IMR-90 (cell line): ENCODE measurements around the gene CYP2B6. TPM values are rescaled to one million over a fixed set of nuclear protein-coding genes. Genes with fewer than 3 reads are reported as not detected.

Experiments used
- ATAC-seq: fragments of 200-7000 bp; cut with Tn5 transposase; 2 replicates; pipeline ENCODE4 v1.9.1; 2020; ENCODE audit warnings: low read depth, mild to moderate bottlenecking, moderate library complexity
- BruUV-seq: library from RNA; stranded (reverse); fragments of 400-500 nt; replicated peaks from 2 replicates; lab custom pipeline; 2021; lab: Mats Ljungman, UMichigan
- CTCF ChIA-PET: fragments of 300-600 bp; formaldehyde crosslinking; extraction: SDS; loops from one replicate; lab custom pipeline; 2021; ENCODE audit warnings: antibody characterized with exemption; lab: Yijun Ruan, JAX
- POLR2A ChIA-PET: fragments of 300-600 bp; sonication (Branson Sonifier 250); formaldehyde crosslinking; loops from one replicate; lab custom pipeline; 2022; ENCODE audit warnings: antibody characterized with exemption; ENCODE audit not compliant: unreplicated experiment; lab: Charles Lee
- DNase-seq: peaks from one replicate; pipeline ENCODE4 v3.0.0; 2013
- H2AFZ ChIP-seq: replicated peaks from 2 replicates; pipeline ENCODE3; 2013; ENCODE audit warnings: low read length, mild to moderate bottlenecking; ENCODE audit not compliant: poor library complexity
- H2AK5ac ChIP-seq: 2 replicates; pipeline ENCODE4 v1.6.1; 2013; ENCODE audit warnings: low read depth, low read length, inconsistent platforms
- H2AK9ac ChIP-seq: replicated peaks from 2 replicates; pipeline ENCODE3; 2013; ENCODE audit warnings: mild to moderate bottlenecking, low read depth, low read length, moderate library complexity; ENCODE audit not compliant: poor library complexity
- H2BK120ac ChIP-seq: 2 replicates; pipeline ENCODE4 v1.6.1; 2013; ENCODE audit warnings: low read depth, low read length, inconsistent platforms
- H2BK15ac ChIP-seq: 3 replicates; pipeline ENCODE4 v1.6.1; 2013; ENCODE audit warnings: low read depth, low read length, inconsistent platforms
- H2BK20ac ChIP-seq: 2 replicates; pipeline ENCODE4 v1.6.1; 2013; ENCODE audit warnings: low read depth, mild to moderate bottlenecking, inconsistent platforms, low read length, moderate library complexity
- H2BK5ac ChIP-seq: 2 replicates; pipeline ENCODE4 v1.6.1; 2013; ENCODE audit warnings: mild to moderate bottlenecking, low read depth, low read length, inconsistent platforms; ENCODE audit not compliant: poor library complexity, severe bottlenecking
- H3K14ac ChIP-seq: replicated peaks from 2 replicates; pipeline ENCODE4 v1.6.1; 2013; ENCODE audit warnings: low read depth, low read length, inconsistent platforms
- H3K18ac ChIP-seq: 2 replicates; pipeline ENCODE4 v1.6.1; 2013; ENCODE audit warnings: low read depth, low read length, control low read depth
- H3K23ac ChIP-seq: 2 replicates; pipeline ENCODE4 v1.6.1; 2013; ENCODE audit warnings: low read depth, low read length, inconsistent platforms
- H3K27ac ChIP-seq: 2 replicates; pipeline ENCODE4 v1.5.1; 2013; ENCODE audit warnings: mild to moderate bottlenecking, control low read depth, low read length; ENCODE audit not compliant: insufficient read depth
- H3K27me3 ChIP-seq: 2 replicates; pipeline ENCODE4 v1.6.1; 2013; ENCODE audit warnings: low read length; ENCODE audit not compliant: control insufficient read depth, insufficient read depth
- H3K36me3 ChIP-seq: 2 replicates; pipeline ENCODE4 v1.6.1; 2013; ENCODE audit warnings: low read length, mixed read lengths; ENCODE audit not compliant: control insufficient read depth, insufficient read depth
- H3K4ac ChIP-seq: 2 replicates; pipeline ENCODE4 v1.6.1; 2013; ENCODE audit warnings: low read depth, low read length, inconsistent platforms
- H3K4me1 ChIP-seq: 2 replicates; pipeline ENCODE4 v1.6.1; 2013; ENCODE audit warnings: low read length, mixed read lengths; ENCODE audit not compliant: control insufficient read depth, insufficient read depth
- H3K4me2 ChIP-seq: 2 replicates; pipeline ENCODE4 v1.6.1; 2013; ENCODE audit warnings: low read depth, mild to moderate bottlenecking, control low read depth, low read length, moderate library complexity
- H3K4me3 ChIP-seq: 2 replicates; pipeline ENCODE4 v1.5.1; 2013; ENCODE audit warnings: low read depth, mild to moderate bottlenecking, control low read depth, low read length, moderate library complexity; ENCODE audit not compliant: insufficient read depth
- H3K56ac ChIP-seq: 2 replicates; pipeline ENCODE4 v1.6.1; 2013; ENCODE audit warnings: low read length, inconsistent platforms; ENCODE audit not compliant: insufficient read depth; ENCODE audit errors: extremely low read depth
- H3K79me1 ChIP-seq, 2 experiments: 2 replicates each; pipeline ENCODE4 v1.6.1; 2013; ENCODE audit warnings: low read length in 2 of 2, inconsistent platforms in 1 of 2, low read depth in 1 of 2
- H3K9ac ChIP-seq: 2 replicates; pipeline ENCODE4 v1.6.1; 2013; ENCODE audit warnings: low read depth, low read length, control low read depth
- H3K9me1 ChIP-seq: 2 replicates; pipeline ENCODE4 v1.6.1; 2013; ENCODE audit warnings: low read length, inconsistent platforms; ENCODE audit not compliant: insufficient read depth
- H3K9me3 ChIP-seq: 2 replicates; pipeline ENCODE4 v1.6.1; 2013; ENCODE audit warnings: low read length; ENCODE audit not compliant: control insufficient read depth, insufficient read depth
- H4K20me1 ChIP-seq: 2 replicates; pipeline ENCODE4 v1.6.1; 2013; ENCODE audit warnings: low read length, inconsistent platforms; ENCODE audit not compliant: insufficient read depth
- H4K5ac ChIP-seq: 2 replicates; pipeline ENCODE4 v1.6.1; 2013; ENCODE audit warnings: mild to moderate bottlenecking, low read depth, low read length, control low read depth
- H4K8ac ChIP-seq, 2 experiments: 2 replicates each; pipeline ENCODE4 v1.6.1; 2013; ENCODE audit warnings: low read depth in 2 of 2, low read length in 2 of 2, control low read depth in 1 of 2, inconsistent platforms in 1 of 2
- H4K91ac ChIP-seq: 2 replicates; pipeline ENCODE4 v1.6.1; 2013; ENCODE audit warnings: low read depth, low read length, inconsistent platforms; ENCODE audit not compliant: insufficient read depth
- CEBPB ChIP-seq: IDR thresholded peaks from 2 replicates; pipeline ENCODE4 v1.6.1; 2012; ENCODE audit warnings: low read depth, low read length, improper control_type of control experiment
- CHD1 ChIP-seq: IDR thresholded peaks from 2 replicates; pipeline ENCODE4 v1.6.1; 2012; ENCODE audit warnings: low read depth, low read length, improper control_type of control experiment
- MAZ ChIP-seq: IDR thresholded peaks from 2 replicates; pipeline ENCODE4 v1.6.1; 2012; ENCODE audit warnings: low read depth, mild to moderate bottlenecking, low read length, improper control_type of control experiment, moderate library complexity, borderline replicate concordance
- NFE2L2 ChIP-seq: fragments of 150-350 bp; IDR thresholded peaks from 2 replicates; pipeline ENCODE4 v1.6.1; 2016; ENCODE audit warnings: low read depth, mild to moderate bottlenecking, low read length
- RAD21 ChIP-seq: IDR thresholded peaks from 2 replicates; pipeline ENCODE4 v1.6.1; 2012; ENCODE audit warnings: low read length, improper control_type of control experiment
- WGBS, 2 experiments: methylation state at CpG; one replicate each; pipeline versions ENCODE4 v1.1.5 to v1.1.7; 2013; ENCODE audit warnings: missing lambda C conversion rate in 2 of 2; ENCODE audit not compliant: insufficient read length in 1 of 2; ENCODE audit errors: extremely low coverage in 2 of 2; 5-methylcytosine and 5-hydroxymethylcytosine counted together
- dilution Hi-C: fragments of 300-500 bp; cut with HindIII; formaldehyde crosslinking; loops from one replicate; pipeline ENCODE4 v1.14.3; 2018; ENCODE audit warnings: low sequenced_read_pairs; ENCODE audit not compliant: unreplicated experiment
- in situ Hi-C: fragments of 300-500 bp; cut with MboI; formaldehyde crosslinking; loops from 3 replicates; pipeline ENCODE4 v1.14.3; 2019; ENCODE audit warnings: low sequenced_read_pairs, inconsistent platforms, mixed read lengths
- intact Hi-C: fragments of 100-400 bp; cut with micrococcal nuclease; formaldehyde crosslinking; loops from 2 replicates; pipeline ENCODE4 v1.10.0; 2022
- polyA plus RNA-seq, 3 experiments: library from polyadenylated mRNA; depleted of rRNA; stranded (reverse); fragments of >200 nt; gene quantifications; 2 replicates each; pipeline ENCODE4 v1.2.3, GENCODE V29; 2012; ENCODE audit warnings: low replicate concordance in 1 of 3
- total RNA-seq: library from RNA; depleted of rRNA; stranded (reverse); fragments of >200 nt; gene quantifications from 2 replicates; pipeline ENCODE4 v1.2.3, GENCODE V29; 2012

CYP2B6 gene
- total and polyA plus RNA-seq, 2 of the 4 experiments (the other 2 are of a cell fraction) = not detected

DNA sequence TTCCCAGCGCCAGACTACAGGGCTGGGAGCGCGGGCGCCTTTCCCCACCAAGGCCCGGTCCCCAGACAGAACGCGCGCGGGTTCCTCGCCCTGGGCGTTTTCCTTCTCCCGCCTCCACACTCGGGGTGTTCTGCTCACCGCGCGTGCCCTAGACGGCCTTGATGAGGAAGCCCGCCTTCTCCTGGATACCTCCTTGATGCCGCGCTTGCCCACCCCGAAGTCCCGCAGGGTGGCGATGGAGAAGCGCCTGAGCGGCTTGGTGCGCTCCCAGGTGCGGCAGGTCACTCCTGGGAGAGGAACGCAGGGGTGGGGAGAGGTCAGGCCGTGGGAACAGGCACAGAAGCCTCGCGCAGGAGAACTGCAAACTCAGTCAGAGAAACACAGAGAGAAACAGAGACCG is 34.8 kb downstream of the CYP2B6 start:
- ChIA-PET POLR2A (no interaction called here), CTCF (no interaction called here)
- H3K36me3 ChIP-seq = no peaks in the 10 kb centered on the region
- no peak overlapping the region for H3K4me3 ChIP-seq
- H3K27me3 ChIP-seq = peaks cover 4% of the 10 kb centered on the region; the same call in 1 of the 2 replicates
- no peak overlapping the region for H4K91ac ChIP-seq
- no peak overlapping the region for H2AK5ac ChIP-seq
- in situ Hi-C loops = no loop called here
- no peak overlapping the region for H3K4me2 ChIP-seq
- no peak overlapping the region for H4K8ac ChIP-seq
- no peak overlapping the region for H2BK5ac ChIP-seq
- dilution Hi-C loops = no loop called here
- H3K27ac ChIP-seq = no peak overlapping the region
- TF ChIP-seq RAD21 (no peak), CHD1 (no peak), MAZ (no peak), CEBPB (no peak), NFE2L2 (no peak)
- no peaks in the 10 kb centered on the region for H3K9me1 ChIP-seq
- H3K18ac ChIP-seq = no peak overlapping the region
- no peak overlapping the region for H3K23ac ChIP-seq
- H2AFZ ChIP-seq = no peak overlapping the region
- H3K56ac ChIP-seq = no peak overlapping the region
- no peaks in the 10 kb centered on the region for H3K9me3 ChIP-seq
- no peak overlapping the region for H3K14ac ChIP-seq
- H2BK15ac ChIP-seq = no peak overlapping the region
- H3K9ac ChIP-seq = no peak overlapping the region
- BruUV-seq = no TSS peak
- no peak overlapping the region for H2BK120ac ChIP-seq
- H2AK9ac ChIP-seq = no peak overlapping the region
- no peaks in the 10 kb centered on the region for H3K4me1 ChIP-seq
- no peak overlapping the region for H2BK20ac ChIP-seq
- intact Hi-C loops = no loop called here
- no peak for ATAC-seq
- no peak overlapping the region for H3K4ac ChIP-seq
- no peaks in the 10 kb centered on the region for H4K20me1 ChIP-seq
- no peak overlapping the region for H4K5ac ChIP-seq
- WGBS, 2 experiments = 10% methylated on average over 8 of the region's 32 CpGs; no CpG with 5 or more reads in 1 of the 2 experiments
- H3K79me1 ChIP-seq = no peaks in the 10 kb centered on the region
- no peak for DNase-seq
